HG03432 (cell line): ENCODE data around the gene MTMR3.
A peak's percentile ranks its signal among the peaks of the same experiment; 100 is the strongest.
"Not testable (repeated sequence)": the region's sequence is repeated elsewhere in the genome, so short reads cannot be mapped to it uniquely, and the experiment has no call there.

Experiments
- ATAC-seq: cut with Tn5 transposase; IDR thresholded peaks from one replicate; pipeline ENCODE4 v1.9.1; 2021; ENCODE audit warnings: mild to moderate bottlenecking, moderate library complexity; ENCODE audit not compliant: unreplicated experiment

Gene MTMR3

DNA sequence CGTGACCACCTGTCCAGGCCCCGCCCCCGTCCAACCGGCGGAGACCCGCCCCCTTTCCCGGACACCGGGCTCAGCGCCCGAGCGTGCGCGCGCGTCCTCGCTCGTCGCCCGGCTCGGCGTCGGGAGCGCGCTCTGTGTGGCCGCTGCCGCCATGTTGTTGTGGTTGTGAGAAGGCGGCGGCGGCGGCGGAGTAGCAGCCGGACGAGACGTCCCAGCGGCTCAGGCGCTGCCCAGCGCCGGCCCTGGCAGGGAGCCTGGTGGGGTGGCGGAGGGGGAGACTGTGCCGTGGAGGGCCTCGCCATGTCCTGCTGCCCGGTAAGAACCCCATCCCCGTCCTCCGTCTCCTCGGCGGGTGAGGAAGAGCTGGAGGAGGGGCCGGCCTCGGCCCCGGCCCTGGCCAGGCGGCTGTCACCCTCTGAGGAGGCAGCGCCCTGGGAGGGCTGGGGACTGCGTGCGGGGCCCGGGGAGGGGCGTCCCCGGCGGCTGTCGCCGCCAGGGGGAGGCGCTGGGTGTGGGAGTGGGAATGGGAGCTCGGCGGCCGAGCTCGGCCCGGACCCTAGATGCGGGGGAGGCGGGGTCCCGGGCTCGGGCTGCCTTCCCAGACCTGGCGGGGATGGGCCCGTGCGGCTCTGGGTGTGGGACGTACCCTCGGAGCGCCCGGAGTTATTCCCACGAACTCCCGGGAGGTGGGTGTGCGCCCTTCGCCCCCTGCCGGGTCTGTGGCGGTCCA is at the start of gene MTMR3:
TSS of gene MTMR3 (plus strand) at position 130 of the 730 bp plus-strand sequence. CDS start 87,886 bp downstream, outside the sequence.
- peak; percentile 78 for ATAC-seq

- ATAC-seq, result no peak
These were observed 49.5 kb upstream of the MTMR3 start for GRCh38 chr22:29833392-29833965.

DNA sequence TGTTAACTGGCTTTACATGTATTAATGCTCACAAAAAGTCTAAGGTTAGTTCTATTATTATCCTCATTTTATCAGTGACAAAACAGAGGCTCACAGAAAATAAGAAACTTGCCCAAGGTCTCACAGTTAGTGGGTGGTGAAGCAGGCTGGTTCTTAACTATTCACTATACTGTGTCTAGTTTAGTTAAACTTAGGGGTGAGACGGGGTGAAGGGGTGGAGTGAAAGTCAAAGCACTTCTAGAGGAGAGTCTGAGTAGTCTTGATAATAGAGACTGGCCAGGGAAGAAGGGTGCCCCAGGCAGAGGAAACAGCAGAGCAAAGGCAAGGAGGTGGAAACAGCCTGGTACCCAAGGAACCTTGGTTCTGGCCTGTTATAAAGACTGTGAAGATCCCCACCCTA is 48.9 kb upstream of the MTMR3 start:
- ATAC-seq, result no peak

DNA sequence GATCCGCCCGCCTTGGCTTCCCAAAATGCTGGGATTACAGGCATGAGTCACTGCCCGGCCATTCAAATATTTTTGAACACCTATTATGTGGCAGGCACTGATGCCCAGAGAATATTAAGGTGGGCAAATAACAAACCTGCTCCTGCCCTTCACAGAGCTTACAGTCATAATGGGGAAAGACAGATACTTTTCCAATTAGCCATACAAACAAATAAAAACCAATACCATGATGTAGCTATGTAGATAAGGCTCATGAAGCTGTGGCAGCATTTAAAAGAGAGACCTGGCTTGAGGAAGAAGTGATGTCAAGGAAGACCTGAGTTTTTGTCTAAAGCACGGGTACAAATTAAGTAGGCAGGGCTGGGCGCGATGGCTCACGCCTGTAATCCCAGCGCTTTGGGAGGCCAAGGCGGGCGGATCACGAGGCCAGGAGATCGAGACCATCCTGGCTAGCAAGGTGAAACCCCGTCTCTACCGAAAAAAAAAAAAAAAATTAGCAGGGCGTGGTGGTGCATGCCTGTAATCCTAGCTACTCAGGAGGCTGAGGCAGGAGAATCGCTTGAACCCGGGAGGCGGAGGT is 46.1 kb upstream of the MTMR3 start:
- ATAC-seq, result not testable (repeated sequence)

DNA sequence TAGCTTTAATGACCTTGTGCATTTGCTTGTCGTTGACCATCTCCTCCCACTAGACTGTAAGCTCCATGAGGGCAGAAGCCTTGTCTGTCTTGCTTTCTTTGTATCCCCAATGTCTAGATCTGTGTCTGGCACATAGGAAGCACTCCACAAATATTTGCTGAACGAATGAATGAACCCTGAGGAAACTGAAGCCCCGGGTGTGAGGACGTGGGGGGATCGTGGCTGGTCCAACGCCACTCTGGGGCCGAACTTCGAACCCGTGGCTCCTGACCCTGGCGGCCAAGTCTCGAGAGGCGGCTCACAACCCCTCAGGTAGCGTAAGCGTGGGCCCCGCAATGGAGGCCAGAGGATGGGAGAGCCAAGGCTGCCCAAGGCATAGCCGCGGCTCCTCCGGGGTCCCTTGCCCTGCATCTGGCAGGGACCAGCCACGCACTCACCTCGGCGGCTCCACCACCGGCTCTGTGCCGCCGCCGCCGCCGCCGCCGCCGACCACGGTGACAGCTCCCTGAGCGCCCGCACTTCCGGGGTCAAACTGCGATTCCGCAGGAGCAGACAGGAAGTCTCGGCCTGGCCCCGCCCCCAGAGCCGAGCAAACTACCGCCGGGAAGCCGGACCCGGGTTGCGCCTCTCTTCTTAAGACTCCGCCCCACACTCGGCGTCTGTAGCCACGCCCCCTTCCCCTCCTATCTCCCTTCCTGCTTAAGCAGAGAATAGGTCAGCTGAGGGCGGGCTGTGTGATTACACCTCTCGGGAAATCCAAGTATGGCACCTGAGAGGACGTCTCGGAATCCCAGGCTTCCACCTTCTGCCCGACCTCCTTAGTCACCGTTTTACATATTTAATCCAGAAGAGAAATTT is 45.0 kb upstream of the MTMR3 start, which contains the start of gene ASCC2:
TSS of gene ASCC2 (minus strand) at position 534 of the 858 bp plus-strand sequence. CDS start 5,949 bp downstream, outside the sequence.
- peak; percentile 94 for ATAC-seq

DNA sequence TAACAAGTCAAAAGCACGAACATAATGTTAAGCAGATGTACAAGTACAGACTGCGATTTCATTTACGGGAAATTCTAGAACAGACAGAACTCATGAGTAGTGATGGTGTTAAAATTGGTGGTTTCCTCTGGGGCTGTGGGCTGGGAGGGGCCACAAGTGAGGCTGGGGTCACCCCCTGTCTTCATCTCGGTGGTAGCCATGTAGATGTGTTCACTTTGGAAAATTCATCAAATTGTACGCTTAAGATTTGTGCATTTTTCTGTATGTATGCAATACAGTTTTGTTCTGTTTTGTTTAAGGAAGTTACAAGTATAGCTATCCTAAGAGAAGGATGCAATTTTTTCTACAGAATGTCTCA is 44.4 kb upstream of the MTMR3 start:
- no peak for ATAC-seq

GRCh38 chr22:29839039-29839438 is 43.9 kb upstream of the MTMR3 start:
- ATAC-seq, result no peak

GRCh38 chr22:29840498-29840897 is 42.5 kb upstream of the MTMR3 start:
- ATAC-seq, result no peak

- ATAC-seq, result no peak
These were observed 40.8 kb upstream of the MTMR3 start for GRCh38 chr22:29842172-29842571.

DNA sequence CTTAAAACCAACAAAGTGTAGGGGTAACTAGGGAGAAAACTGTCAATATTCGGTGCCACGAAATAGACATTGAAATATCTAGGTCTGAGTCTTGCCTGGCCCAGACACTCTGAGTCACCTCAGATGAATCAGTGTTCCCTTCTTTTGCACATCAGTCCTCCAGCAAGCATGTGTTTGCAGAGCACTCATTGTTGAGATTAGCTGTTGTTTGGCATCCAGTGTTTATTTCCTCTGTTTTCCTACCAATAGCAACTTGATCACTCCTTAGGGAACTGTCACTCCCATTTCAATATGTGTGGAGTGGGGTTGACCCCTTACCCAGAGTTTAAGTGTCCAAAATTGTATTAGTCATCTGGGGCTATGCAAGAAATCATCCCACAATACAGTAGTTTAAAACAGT is 40.2 kb upstream of the MTMR3 start:
- no peak for ATAC-seq

DNA sequence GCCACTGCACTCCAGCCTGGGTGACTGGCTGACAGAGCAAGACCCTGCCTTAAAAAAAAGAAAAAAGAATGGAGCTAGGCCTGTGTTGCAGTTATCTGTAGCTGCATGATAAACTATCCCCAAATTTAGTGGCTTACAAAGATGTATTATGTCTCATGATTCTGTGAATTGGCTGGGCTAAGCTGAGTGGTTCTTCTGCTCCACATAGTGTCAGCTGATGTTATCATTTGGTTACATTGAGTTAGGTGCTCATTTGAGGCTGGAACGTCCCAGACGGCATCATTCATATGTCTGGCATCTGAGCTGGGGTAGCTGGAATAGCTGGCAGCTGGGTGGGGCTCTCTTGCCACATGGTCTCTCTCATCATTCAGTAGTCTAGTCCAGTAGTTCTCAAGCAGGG is 36.7 kb upstream of the MTMR3 start:
- no peak for ATAC-seq

DNA sequence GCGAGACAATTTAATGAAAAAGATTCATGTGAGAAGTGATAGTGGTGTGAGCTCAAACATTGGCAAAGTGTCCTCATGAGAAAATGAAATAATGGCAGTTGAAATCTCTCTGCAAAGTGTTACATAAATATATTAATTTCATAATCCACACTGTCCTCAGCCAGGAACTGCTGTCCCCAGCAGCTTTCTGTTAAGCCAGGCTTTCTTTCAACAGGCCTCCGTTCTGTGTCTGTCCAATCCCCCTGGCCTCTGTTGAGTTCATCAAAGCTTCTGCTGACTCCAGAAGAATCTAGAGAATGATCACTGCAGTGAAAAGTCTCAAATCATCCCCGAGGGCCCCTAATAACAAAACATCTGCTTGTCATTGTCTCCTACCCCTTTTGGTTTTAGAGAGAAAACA is 34.9 kb upstream of the MTMR3 start:
- no peak for ATAC-seq

- no peak for ATAC-seq
These were observed 28.5 kb upstream of the MTMR3 start for GRCh38 chr22:29854432-29854831.

DNA sequence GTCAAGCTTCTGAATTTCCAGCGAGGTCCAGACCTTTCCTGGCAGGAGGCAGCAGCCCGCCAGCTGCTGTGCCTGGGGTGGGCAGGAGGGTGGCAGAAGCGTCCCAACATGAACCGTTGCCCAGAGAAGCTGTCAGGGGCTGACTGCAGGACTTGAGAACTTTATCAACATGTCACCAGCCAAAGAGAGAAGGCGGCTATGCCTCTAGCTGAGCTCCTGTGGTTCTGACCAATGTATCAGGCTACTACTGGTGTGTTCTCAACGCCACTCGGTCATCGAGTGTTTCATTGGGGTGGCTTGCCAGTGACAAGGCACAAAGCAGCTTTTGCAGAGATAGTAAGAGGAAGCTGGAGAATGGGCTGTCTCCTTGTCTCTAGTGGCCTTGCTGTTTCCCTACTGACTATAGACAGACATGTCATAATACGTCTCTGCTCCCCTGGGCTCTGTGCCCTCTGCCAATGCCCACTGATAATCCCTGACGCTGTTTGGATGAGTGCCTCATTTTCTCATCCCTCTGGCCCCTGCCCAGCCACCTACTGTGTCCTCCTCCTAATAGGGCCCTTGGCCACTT is 27.3 kb upstream of the MTMR3 start:
- no peak for ATAC-seq

- ATAC-seq, result no peak
These were observed 26.5 kb upstream of the MTMR3 start for GRCh38 chr22:29856496-29856895.

- not testable (repeated sequence) for ATAC-seq
These were observed 23.9 kb upstream of the MTMR3 start for GRCh38 chr22:29859030-29859429.

DNA sequence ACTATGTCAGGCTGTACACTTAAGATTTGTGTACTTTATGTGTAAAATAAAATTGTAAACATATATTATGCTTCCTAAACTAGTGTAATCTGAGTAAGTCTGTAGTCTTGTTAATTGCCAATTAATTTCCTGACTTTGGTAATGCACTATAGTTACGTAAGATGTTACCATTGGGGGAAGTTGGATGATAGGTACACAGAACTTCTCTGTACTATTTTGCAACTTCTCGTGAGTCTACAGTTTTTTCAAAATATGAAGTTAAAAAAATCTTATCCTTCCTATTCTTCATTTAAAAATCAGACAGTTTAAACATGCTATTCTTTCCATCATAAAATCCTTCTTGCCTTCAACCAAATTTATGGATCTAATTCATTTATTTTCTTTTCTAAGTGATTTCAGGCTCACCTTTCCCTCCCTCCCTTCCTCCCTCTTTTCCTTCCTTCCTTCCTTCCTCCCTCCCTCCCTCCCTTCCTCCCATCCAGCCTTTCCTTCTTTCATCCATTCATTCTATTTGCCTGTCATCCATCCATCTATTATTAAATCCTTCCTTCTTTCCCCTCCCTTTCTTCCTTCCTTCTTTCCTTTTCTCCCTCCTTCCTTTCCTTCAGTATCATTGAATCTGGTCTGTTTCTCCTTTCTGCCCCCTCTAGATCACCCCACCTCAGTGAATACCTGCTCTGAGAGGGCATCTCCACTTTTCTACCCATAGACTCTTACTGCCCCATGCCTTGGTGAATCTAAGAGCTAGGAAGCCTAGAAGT is 22.8 kb upstream of the MTMR3 start:
- ATAC-seq, result no peak

DNA sequence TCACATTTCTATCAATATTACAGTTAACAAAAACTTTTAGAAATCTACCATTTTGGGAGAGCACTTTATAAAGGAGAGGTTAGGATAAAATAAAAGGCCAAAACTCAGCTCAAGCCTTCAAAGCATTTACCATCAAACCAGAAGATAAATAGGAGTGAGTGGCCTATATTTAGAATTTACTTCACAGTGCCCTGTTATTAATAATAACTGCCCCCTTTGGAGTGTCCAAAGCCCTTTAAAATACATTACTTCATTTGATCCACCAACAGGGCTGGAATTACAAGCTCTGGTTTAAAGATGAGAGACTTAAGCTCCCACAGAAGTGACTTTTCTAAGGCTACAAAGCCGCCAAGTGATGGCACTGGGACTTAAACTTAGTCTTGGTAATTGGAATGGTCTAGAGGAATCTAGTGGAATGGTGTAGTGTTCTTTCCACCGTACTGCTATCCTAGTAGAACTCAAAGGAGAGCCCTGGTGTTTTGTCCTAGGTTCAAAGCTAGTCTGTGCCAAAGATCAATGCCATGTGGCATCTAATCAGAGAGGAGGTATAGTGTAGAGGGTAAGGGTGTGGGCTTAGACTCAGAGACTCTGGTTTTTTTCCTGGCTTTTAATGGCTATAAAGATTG is 21.2 kb upstream of the MTMR3 start:
- ATAC-seq, result no peak

- not testable (repeated sequence) for ATAC-seq
These were observed 17.4 kb upstream of the MTMR3 start for GRCh38 chr22:29865572-29865971.

DNA sequence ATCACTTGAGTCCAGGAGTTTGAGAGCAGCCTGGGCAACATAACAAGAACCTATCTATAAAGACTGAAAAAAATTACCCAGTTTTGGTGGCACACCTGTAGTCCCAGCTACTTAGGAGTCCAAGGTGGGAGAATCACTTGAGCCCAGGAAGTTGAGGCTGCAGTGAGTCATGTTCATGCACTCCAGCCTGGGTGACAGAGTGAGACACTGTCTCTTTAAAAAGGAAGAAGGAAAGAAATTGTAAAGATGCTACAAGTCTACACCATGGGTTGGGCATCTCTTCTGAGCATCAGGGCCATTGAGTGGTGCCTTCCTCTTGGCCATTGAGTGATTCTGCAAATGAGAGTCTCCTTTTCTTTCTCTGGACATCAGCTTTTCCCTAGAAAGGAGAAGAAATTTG is 15.7 kb upstream of the MTMR3 start:
- no peak for ATAC-seq
